Upper lobe of right lung (tissue), 1 donor: ENCODE data around the gene KRT37. TPM values are rescaled to one million over a fixed set of nuclear protein-coding genes. Genes with fewer than 3 reads are reported as not detected.
"Not testable (repeated sequence)": the region's sequence is repeated elsewhere in the genome, so short reads cannot be mapped to it uniquely, and the experiment has no call there.

Experiments
- ATAC-seq: fragments of 200-7000 bp; cut with Tn5 transposase; one replicate; pipeline ENCODE4 v1.9.1; 2020; ENCODE audit warnings: mild to moderate bottlenecking, moderate library complexity
- DNase-seq: peaks from one replicate; pipeline ENCODE4 v3.0.0-alpha.2; 2020
- H3K27ac ChIP-seq: fragments of 200-600 bp; one replicate; pipeline ENCODE4 v1.8.0; 2022
- H3K27me3 ChIP-seq: fragments of 200-600 bp; one replicate; pipeline ENCODE4 v1.8.0; 2022; ENCODE audit warnings: mild to moderate bottlenecking
- H3K36me3 ChIP-seq: fragments of 200-600 bp; one replicate; pipeline ENCODE4 v1.8.0; 2022
- H3K4me1 ChIP-seq: fragments of 200-600 bp; one replicate; pipeline ENCODE4 v1.8.0; 2022
- H3K4me3 ChIP-seq: fragments of 200-600 bp; one replicate; pipeline ENCODE4 v1.8.0; 2022; ENCODE audit warnings: mild to moderate bottlenecking
- H3K9me3 ChIP-seq: fragments of 200-600 bp; one replicate; pipeline ENCODE4 v1.8.0; 2022
- CTCF ChIP-seq: fragments of 200-600 bp; IDR thresholded peaks from one replicate; pipeline ENCODE4 v1.8.0; 2022; ENCODE audit warnings: antibody characterized with exemption
- intact Hi-C: fragments of 100-400 bp; cut with DNase I; formaldehyde crosslinking; loops from one replicate; pipeline ENCODE4 v1.11.0; 2022
- total RNA-seq: library from RNA; stranded (reverse); fragmentation: NEBNext Ultra II Directional; extraction: Animal tissue kit (Norgen Biotek cat#: 25700); gene quantifications from one replicate; pipeline ENCODE4 v1.2.1, GENCODE V29; 2021
- donor health status: DM: no; HTN: yes; CAD: no; lungs with severe emphysema.

KRT37 gene
- total RNA-seq, 1 donor from 2014 or later: not detected

DNA sequence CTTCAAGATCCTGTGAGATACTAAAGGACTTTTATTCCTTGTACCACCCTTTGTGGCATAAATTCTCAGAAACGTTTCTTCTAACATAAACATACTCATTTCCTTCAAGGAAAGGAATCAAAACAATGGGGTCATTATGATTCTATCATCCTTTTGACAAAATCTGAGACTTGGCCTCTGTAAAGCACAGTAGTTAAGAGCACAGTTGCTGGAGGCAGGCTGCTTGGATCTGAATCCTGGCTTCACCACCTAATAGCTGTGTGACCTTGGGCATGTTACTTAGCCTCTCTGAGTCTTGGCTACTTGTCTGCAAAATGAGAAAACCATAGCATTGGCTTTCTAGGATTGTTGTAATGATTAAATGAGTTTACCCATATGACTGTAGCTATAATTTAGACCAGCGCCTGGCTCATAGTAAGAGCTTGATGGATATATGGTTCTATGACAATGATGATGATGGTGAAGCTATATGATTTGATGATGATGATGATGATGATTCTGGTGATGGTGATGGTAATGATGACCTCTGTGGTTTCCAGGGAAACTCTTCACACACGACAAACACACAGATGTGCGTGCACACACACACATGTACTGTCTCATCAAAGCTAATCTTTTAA is 20.9 kb downstream of the KRT37 start:
- H3K9me3 ChIP-seq: no peaks in the 10 kb centered on the region
- H3K36me3 ChIP-seq: no peaks in the 10 kb centered on the region
- H3K4me3 ChIP-seq: no peak overlapping the region
- DNase-seq (no peak), ATAC-seq (no peak)
- intact Hi-C loops: no loop called here
- H3K27ac ChIP-seq: no peak overlapping the region
- no peaks in the 10 kb centered on the region for H3K4me1 ChIP-seq
- TF ChIP-seq CTCF: no peak
- H3K27me3 ChIP-seq: no peaks in the 10 kb centered on the region

DNA sequence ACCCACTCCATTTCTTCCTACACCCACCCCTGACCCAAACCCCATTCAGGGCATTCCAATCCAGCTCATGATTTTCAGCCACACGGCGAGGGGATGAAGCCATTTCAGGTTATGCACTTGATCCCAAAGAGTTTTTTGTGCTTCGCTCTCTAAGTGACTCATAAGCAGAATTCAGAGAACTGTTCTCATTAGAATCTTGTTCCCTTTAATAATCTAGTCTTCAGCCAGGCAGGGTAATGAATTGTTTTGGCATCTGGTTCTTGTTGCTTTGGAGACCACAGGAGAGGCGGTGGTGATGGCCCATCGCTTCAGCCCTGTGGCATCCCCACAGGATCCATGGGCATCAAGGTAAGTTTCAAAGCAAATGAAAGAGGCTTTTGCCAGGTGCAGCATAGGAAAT is 22.2 kb downstream of the KRT37 start:
- intact Hi-C loops: no loop called here
- no peak for TF ChIP-seq CTCF
- Histone ChIP-seq H3K9me3 (no peaks in the 10 kb centered on the region), H3K27ac (no peak overlapping the region), H3K36me3 (no peaks in the 10 kb centered on the region), H3K4me1 (no peaks in the 10 kb centered on the region), H3K27me3 (no peaks in the 10 kb centered on the region), H3K4me3 (no peak overlapping the region)
- no peak for DNase-seq
- no peak for ATAC-seq

GRCh38 chr17:41396996-41397660 is 27.3 kb downstream of the KRT37 start, which contains the start of gene KRT31:
KRT31 (minus strand) TSS chr17:41397608; CDS start chr17:41397539, 69 bp downstream.
- intact Hi-C loops: no loop called here
- no peak for ATAC-seq
- DNase-seq: no peak

DNA sequence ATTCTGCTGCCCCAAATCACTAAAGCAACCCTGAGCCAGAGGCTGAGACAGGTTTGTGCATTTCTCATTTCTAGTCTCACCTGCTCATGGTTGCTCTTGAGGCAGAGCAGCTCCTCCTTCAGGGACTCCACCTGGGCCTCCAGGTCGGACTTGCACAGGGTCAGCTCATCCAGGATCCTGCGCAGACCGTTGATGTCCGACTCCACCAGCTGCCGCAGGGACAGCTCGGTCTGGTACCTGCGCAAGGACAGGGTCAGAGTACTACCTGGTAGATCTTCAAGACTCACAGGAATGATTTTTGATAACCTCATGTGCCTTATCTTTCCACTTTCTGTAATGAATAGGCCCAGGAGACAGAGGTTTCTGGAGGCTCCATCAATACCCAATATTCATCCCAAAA is 28.0 kb downstream of the KRT37 start:
- DNase-seq: no peak
- Histone ChIP-seq H3K4me3 (no peak overlapping the region), H3K27me3 (no peaks in the 10 kb centered on the region), H3K4me1 (no peaks in the 10 kb centered on the region), H3K9me3 (no peaks in the 10 kb centered on the region), H3K36me3 (no peaks in the 10 kb centered on the region), H3K27ac (no peak overlapping the region)
- no peak for ATAC-seq
- TF ChIP-seq CTCF: no peak
- intact Hi-C loops: no loop called here

More at GRCh38 chr17:41396996-41397660, 27.3 kb downstream of the KRT37 start, which contains the start of gene KRT31:
- Histone ChIP-seq H3K27ac (no peak within 1 kb of the TSS), H3K4me1 (no peaks in the 10 kb centered on the region), H3K27me3 (no peaks in the 10 kb centered on the region), H3K9me3 (no peaks in the 10 kb centered on the region), H3K4me3 (no peak within 1 kb of the TSS), H3K36me3 (no peaks in the 10 kb centered on the region)
- TF ChIP-seq CTCF: no peak

GRCh38 chr17:41395611-41396010 is 28.8 kb downstream of the KRT37 start:
- TF ChIP-seq CTCF: no peak

DNA sequence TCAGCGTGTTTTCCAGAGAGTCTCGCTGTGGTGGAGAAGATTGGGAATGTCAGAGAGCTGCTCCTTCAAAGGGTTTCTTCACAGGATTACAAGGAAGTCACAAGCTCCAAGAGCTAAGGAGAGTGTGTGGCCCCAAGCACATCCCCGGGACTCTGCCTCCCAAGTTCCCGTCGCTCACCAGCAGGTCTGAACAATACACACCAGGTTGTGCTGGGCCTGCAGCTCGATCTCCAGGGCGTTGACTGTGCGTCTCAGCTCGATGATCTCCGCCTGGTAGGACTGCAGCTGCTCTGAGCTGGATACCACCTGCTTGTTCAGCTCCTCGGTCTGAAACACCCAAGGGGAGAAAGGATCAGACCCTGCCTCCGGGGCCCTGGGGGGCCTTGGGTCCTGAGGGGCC is 29.3 kb downstream of the KRT37 start:
- H3K4me1 ChIP-seq, H3K4me3 ChIP-seq, H3K27me3 ChIP-seq, ATAC-seq, DNase-seq, H3K36me3 ChIP-seq, intact Hi-C loops, H3K27ac ChIP-seq, H3K9me3 ChIP-seq: not testable (repeated sequence)

More at GRCh38 chr17:41395611-41396010, 28.8 kb downstream of the KRT37 start:
- no peaks in the 10 kb centered on the region for H3K4me1 ChIP-seq
- H3K4me3 ChIP-seq: no peak overlapping the region
- DNase-seq: no peak
- no peaks in the 10 kb centered on the region for H3K36me3 ChIP-seq
- H3K27me3 ChIP-seq: peaks cover under 1% of the 10 kb centered on the region
- intact Hi-C loops: no loop called here
- H3K9me3 ChIP-seq: no peaks in the 10 kb centered on the region
- no peak overlapping the region for H3K27ac ChIP-seq
- ATAC-seq: no peak
